Neural cell (in vitro differentiated cells): Measurements from ENCODE around the gene CERS5.

Experiments used
- CTCF ChIP-seq: fragments of 450-650 bp; IDR thresholded peaks from 2 replicates; pipeline ENCODE4 v1.5.1; 2014; ENCODE audit warnings: antibody characterized with exemption, mild to moderate bottlenecking, moderate library complexity; ENCODE audit not compliant: poor library complexity, severe bottlenecking
- EP300 ChIP-seq: fragments of 450-650 bp; conservative IDR thresholded peaks from 2 replicates; pipeline ENCODE4 v1.6.1; 2014; ENCODE audit warnings: antibody characterized with exemption, mild to moderate bottlenecking, moderate library complexity; ENCODE audit not compliant: poor library complexity, severe bottlenecking
- EZH2 ChIP-seq: fragments of 200-600, 300-800 bp; shearing (Covaris generic), sonication (generic); IDR thresholded peaks from 2 replicates; pipeline ENCODE4 v1.6.1; 2014; ENCODE audit warnings: antibody characterized with exemption, low read length, borderline replicate concordance, mild to moderate bottlenecking; ENCODE audit not compliant: insufficient read depth, poor library complexity, severe bottlenecking
- MXI1 ChIP-seq: fragments of 450-650 bp; conservative IDR thresholded peaks from 2 replicates; pipeline ENCODE4 v1.6.1; 2014; ENCODE audit warnings: antibody characterized with exemption, mild to moderate bottlenecking; ENCODE audit not compliant: poor library complexity, severe bottlenecking
- REST ChIP-seq: IDR thresholded peaks from 2 replicates; pipeline ENCODE4 v1.6.1; 2012; ENCODE audit warnings: borderline replicate concordance
- SMC3 ChIP-seq: fragments of 450-650 bp; conservative IDR thresholded peaks from 2 replicates; pipeline ENCODE4 v1.6.1; 2014; ENCODE audit warnings: antibody characterized with exemption, mild to moderate bottlenecking, moderate library complexity; ENCODE audit not compliant: poor library complexity
- TAF1 ChIP-seq: IDR thresholded peaks from 2 replicates; pipeline ENCODE4 v1.6.1; 2012; ENCODE audit warnings: low read depth

- TF ChIP-seq REST (no peak), EZH2 (no peak), EP300 (no peak), SMC3 (no peak), MXI1 (no peak), CTCF (no peak), TAF1 (no peak)
These were observed 9.9 kb downstream of the CERS5 start for GRCh38 chr12:50157259-50157658.
